ENCODE measurements around the gene SORCS2. TPM values are rescaled to one million over a fixed set of nuclear protein-coding genes. Genes with fewer than 3 reads are reported as not detected.
A peak's percentile ranks its signal among the peaks of the same experiment; 100 is the strongest.

The SORCS2 gene
- total and polyA plus RNA-seq, 2 of the 4 experiments (the other 2 are of a cell fraction), result 0.36 to 0.62 TPM

DNA sequence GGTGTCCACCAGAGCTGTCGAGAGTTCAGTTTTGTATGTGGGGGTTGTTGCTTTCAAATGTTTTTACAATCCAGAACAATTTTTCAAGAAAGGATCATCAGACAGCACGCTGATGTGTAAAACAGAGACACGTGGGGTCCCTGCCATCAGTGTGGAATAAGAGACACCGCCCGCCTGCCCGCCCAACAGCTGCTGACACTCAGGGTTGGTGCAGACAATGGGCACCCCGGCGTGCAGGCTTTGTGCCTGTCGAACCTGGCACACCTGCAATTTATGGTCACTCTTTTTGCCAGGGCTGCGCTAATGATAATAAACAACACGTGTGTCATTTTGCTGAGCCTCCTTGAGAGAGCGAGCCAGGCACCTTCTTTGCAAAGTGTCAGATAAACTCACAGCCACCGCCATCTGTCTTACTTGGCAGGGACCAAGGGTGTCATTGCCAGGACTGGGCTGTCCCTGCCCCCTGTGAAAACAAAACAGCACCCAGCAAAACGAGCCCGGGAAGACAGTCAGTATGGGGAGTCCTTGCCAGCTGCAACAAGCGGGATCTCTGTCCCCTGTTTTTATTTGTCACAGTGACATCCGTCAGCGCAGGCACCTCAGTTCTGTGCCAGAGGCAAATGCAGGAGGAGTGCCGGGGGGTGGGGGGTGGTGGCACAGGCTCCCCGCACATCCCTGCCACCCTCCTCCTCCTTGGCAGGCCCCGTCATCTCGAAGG lies 173.3 kb downstream of the SORCS2 start:
- Histone ChIP-seq H3K9me1 (ENCODE audit: insufficient read depth, low read length) (no peaks in the 10 kb centered on the region), H2AK5ac (ENCODE audit: low read depth, low read length) (no peak overlapping the region), H4K8ac (ENCODE audit: low read depth in 2 of 2, low read length in 2 of 2) (no peak overlapping the region), H3K4me2 (ENCODE audit: low read depth, low read length) (no peak overlapping the region), H3K79me1 (ENCODE audit: low read depth in 1 of 2, low read length in 2 of 2) (no peaks in the 10 kb centered on the region), H4K5ac (ENCODE audit: low read depth, low read length) (no peak overlapping the region), H3K4ac (ENCODE audit: low read depth, low read length) (no peak overlapping the region), H2BK15ac (ENCODE audit: low read depth, low read length) (no peak overlapping the region), H3K27ac (ENCODE audit: insufficient read depth, low read length) (no peak overlapping the region), H4K20me1 (ENCODE audit: insufficient read depth, low read length) (no peaks in the 10 kb centered on the region), H3K4me1 (ENCODE audit: control insufficient read depth, insufficient read depth, low read length) (no peaks in the 10 kb centered on the region), H3K4me3 (ENCODE audit: insufficient read depth, low read depth, low read length) (no peak overlapping the region), H4K91ac (ENCODE audit: insufficient read depth, low read depth, low read length) (no peak overlapping the region), H2AFZ (replicated peaks; ENCODE audit: low read length, poor library complexity) (peak overlapping the region; percentile 58), H2AK9ac (replicated peaks; ENCODE audit: low read depth, low read length, poor library complexity) (no peak overlapping the region), H3K36me3 (ENCODE audit: control insufficient read depth, insufficient read depth, low read length) (no peaks in the 10 kb centered on the region), H3K56ac (ENCODE audit: extremely low read depth, insufficient read depth, low read length) (no peak overlapping the region), H3K23ac (ENCODE audit: low read depth, low read length) (no peak overlapping the region), H3K9me3 (ENCODE audit: control insufficient read depth, insufficient read depth, low read length) (no peaks in the 10 kb centered on the region), H3K14ac (replicated peaks; ENCODE audit: low read depth, low read length) (no peak overlapping the region), H2BK120ac (ENCODE audit: low read depth, low read length) (no peak overlapping the region), H3K18ac (ENCODE audit: low read depth, low read length) (no peak overlapping the region), H3K9ac (ENCODE audit: low read depth, low read length) (no peak overlapping the region), H2BK20ac (ENCODE audit: low read depth, low read length) (no peak overlapping the region), H2BK5ac (ENCODE audit: low read depth, low read length, poor library complexity, severe bottlenecking) (no peak overlapping the region), H3K27me3 (ENCODE audit: control insufficient read depth, insufficient read depth, low read length) (peaks cover 64% of the 10 kb centered on the region)
- BruUV-seq (replicated peaks), result no TSS peak
- POLR2A ChIA-PET (ENCODE audit: unreplicated experiment), result no interaction called here
- dilution Hi-C loops (cut with HindIII; ENCODE audit: low sequenced_read_pairs, unreplicated experiment) (no loop called here), intact Hi-C loops (cut with micrococcal nuclease) (no loop called here), in situ Hi-C loops (cut with MboI; ENCODE audit: low sequenced_read_pairs) (no loop called here)
- no peak for TF ChIP-seq MXI1 (IDR thresholded peaks at IDR 0.05; ENCODE audit: borderline replicate concordance, low read depth, low read length)
- no peak for TF ChIP-seq RAD21 (IDR thresholded peaks at IDR 0.05; ENCODE audit: low read length)
- TF ChIP-seq, protein P1, sequence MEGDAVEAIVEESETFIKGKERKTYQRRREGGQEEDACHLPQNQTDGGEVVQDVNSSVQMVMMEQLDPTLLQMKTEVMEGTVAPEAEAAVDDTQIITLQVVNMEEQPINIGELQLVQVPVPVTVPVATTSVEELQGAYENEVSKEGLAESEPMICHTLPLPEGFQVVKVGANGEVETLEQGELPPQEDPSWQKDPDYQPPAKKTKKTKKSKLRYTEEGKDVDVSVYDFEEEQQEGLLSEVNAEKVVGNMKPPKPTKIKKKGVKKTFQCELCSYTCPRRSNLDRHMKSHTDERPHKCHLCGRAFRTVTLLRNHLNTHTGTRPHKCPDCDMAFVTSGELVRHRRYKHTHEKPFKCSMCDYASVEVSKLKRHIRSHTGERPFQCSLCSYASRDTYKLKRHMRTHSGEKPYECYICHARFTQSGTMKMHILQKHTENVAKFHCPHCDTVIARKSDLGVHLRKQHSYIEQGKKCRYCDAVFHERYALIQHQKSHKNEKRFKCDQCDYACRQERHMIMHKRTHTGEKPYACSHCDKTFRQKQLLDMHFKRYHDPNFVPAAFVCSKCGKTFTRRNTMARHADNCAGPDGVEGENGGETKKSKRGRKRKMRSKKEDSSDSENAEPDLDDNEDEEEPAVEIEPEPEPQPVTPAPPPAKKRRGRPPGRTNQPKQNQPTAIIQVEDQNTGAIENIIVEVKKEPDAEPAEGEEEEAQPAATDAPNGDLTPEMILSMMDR (conservative IDR thresholded peaks at IDR 0.05; ENCODE audit: low read depth, low read length), result no peak
- no peak for TF ChIP-seq CHD1 (IDR thresholded peaks at IDR 0.05; ENCODE audit: low read depth, low read length)
- DNase-seq (no peak), ATAC-seq (ENCODE audit: low read depth) (no peak)
- WGBS, 2 experiments (ENCODE audit: extremely low coverage in 2 of 2, insufficient read length in 1 of 2), result 23% methylated on average over 9 of the region's 22 CpGs; no CpG with 5 or more reads in 1 of the 2 experiments
- CTCF ChIA-PET, result no interaction called here
